Skin of body (tissue), 2 donors: ENCODE data around the gene SEC14L5. TPM values are rescaled to one million over a fixed set of nuclear protein-coding genes. Genes with fewer than 3 reads are reported as not detected.

ENCODE experiments used
- DNase-seq: peaks from one replicate; lab custom pipeline; 2025; lab: John Stamatoyannopoulos, UW
- total RNA-seq: library from RNA; depleted of rRNA; stranded (reverse); fragments of >200 nt; gene quantifications from one replicate; pipeline ENCODE4 v1.2.3, GENCODE V29; 2014

SEC14L5 gene
- total RNA-seq, 1 donor from 2014 or later = 0.49 TPM

DNA sequence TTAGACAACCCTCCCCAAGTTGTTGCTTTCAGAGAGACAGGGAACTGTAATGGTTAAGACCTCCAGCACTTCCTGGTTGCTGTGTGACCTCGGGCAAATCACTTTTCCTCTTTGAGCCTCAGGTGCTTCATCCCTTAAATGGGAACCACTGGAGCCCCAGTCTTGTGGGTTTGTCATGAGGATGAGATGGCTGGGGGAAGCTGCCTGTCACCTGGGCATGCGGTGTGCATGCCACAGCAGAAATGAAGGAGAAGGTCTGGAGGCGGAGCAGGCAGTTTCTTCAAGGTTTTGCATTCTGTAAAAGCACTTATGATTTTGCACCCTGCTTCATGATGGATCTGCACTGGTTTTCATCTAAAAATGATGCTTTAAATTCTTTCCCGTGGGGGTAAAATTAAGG is 53.5 kb downstream of the SEC14L5 start:
- no peak for DNase-seq

DNA sequence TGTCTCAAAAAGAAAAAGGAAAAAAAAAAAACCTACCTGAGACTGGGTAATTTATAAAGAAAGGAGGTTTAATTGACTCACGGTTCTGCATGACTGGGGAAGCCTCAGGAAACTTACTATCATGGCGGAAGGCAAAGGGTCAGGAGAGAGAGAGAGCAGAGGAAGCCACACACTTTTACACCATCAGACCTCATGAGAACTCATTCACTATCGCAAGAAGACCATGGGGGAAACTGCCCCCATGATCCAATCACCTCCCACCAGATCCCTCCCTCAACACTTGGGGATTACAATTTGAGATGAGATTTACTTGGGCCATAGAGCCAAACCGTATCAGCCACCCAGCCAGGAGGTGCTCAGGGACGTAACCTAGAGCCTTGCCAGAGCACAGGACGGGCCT is 54.8 kb downstream of the SEC14L5 start:
- no peak for DNase-seq

DNA sequence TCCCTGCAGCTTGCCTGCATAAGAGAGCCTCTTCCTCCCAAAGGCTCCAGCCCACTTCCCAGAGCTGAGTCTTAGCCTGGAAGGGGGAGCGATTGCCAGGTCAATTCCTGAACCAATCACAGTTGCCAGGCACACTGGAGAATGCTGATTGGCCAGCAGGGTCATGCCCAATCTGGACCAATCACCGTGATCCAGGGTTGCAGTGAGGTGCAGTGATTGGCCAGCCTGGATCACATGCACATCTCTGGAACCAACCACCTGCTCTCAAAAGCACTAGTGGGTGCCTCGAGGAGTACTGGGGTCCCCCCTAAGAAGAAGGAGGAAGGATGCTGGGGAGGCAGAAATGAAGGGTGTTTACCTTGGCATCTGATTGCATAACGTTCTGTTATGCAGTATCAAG is 57.2 kb downstream of the SEC14L5 start:
- DNase-seq = no peak

DNA sequence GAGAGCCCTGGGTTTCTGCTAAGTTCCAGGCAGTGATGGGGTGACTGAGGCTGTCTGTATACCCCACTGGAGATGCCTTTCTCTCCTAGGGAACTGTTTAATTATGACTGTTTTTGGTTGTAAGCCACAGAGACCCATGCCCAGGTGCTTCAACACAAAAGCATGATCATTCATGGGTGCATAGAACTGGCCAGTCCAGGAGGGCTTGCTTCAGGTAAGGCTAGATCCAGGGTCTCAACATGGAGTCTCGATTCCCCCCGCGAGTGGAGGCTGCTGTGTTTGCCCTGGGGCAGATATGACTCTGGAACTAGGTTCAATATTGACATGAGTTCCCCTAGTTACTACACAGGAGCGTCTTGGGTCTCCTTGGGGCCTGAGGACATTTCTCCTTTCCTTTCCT is 57.8 kb downstream of the SEC14L5 start:
- DNase-seq = no peak

DNA sequence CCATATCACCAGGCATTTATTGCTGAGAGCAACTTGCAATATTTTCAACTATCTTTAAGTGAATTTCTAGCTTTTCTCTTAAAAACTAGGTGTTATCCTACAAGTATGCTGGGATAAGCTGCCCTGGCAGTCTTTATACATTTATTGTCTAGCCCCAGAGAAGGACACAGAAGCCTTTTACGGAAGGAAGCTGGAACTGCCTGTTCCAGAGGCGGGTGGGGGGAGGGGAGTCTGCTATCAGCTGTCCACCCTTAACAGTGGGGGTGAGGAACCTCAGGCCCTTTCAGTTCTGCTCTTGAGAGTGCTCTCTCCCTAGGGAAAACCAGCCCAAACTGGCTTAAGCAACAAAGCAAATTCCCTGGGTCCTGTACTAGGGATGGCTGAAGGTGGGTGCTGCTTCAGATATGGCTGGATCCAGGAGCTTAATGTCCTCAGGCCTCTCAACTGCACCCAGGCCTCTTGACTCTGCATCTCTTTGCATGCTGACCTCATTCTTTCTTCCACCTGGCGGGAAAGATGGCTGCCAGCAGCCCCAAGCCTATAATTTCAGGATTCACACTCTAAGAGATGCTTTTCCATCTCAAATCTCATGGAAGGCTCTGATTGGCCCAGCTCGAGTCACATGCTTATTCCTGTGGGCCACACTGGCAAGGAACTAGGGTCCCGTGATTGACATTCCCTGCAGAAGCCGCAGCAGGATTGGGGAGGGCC is 59.0 kb downstream of the SEC14L5 start:
- no peak for DNase-seq

DNA sequence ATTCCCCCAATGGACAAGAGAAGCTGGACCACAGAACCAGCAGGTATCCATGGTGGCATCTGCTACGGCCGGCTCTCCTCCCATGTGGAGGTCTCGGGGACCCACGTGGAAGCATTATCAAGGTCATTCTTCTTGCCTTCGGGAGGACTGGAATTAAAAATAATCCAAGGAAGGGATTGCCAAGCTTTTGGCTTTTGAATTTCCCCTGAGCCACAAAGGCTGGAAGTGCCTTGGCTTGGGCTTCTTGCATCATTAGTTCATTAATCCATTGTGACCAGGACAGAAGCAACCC is 59.5 kb downstream of the SEC14L5 start:
- no peak for DNase-seq

DNA sequence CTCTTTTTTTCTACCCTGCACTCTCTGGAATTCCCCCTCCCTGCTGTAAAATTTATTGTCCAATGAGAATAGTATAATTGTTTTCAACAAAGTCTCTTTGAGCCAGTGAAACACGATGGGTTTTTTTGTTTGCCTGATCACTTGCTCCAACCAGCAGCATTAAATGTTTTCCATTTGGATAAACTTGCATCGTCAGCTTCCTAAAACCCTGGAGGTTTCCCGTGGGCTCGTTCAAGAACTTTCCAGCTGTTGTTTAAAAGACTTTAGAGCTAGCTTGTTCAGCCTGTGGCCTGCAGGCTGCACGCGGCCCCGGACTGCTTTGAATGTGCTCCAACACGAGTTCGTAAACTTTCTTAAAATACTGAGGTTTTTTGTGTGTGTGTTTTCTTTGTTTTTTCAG is 60.7 kb downstream of the SEC14L5 start:
- peak; percentile 64 for DNase-seq

DNA sequence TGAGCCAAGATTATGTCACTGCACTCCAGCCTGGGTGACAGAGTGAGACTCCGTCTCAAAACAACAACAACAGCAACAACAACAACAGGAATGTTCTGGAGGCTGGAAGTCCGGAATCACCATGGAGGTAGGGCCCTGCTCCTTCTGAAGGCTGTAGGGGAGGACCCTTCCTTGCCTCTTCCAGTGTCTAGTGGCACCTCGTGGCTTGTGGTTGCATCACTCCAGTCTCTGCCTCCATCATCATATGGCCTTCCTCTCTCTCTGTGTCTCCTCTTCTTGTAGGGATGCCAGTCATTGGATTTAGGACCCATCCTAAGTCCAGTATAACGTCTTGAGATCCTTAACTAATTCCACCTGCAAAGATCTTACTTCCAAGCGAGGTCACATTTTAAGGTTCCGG is 61.6 kb downstream of the SEC14L5 start:
- DNase-seq = no peak

DNA sequence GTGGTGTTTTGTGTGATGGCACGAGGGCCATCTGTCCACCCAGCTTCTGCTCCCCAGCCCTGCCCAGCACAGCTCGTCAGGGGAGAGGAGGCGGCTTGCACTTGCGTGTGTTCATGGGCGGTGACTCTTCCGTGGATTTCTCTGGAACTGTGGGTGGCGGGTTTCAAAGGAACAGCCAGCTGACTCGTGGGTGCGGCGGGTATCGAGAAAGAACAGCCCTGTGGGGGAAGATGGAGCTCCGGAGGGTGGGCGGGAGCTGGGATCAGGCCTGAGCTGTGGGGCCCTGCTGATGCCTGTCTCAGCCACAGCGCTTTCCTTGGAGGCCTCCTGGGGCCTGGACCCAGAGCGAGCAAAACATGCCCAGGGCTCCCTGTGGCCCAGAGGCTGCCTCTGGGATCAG is 62.4 kb downstream of the SEC14L5 start:
- no peak for DNase-seq

DNA sequence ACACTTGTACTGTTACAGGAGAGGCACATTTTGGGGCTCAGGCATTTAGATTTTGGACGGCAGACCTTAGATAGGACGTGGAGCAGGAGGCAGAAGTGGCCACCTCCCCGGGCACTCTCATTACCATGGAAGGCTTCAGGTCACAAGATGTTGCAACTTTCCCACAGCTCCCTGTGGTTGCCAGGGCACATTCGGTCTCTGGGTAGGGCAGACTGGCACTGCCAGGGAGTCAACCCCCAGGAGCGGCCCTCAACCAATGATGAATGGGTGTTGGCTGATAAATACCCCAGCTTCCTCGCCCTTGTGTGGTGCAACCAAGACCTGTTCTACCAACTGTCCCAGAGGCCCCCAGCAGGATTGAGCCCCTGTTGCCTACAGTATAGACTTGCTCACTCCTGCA is 64.4 kb downstream of the SEC14L5 start:
- no peak for DNase-seq

DNA sequence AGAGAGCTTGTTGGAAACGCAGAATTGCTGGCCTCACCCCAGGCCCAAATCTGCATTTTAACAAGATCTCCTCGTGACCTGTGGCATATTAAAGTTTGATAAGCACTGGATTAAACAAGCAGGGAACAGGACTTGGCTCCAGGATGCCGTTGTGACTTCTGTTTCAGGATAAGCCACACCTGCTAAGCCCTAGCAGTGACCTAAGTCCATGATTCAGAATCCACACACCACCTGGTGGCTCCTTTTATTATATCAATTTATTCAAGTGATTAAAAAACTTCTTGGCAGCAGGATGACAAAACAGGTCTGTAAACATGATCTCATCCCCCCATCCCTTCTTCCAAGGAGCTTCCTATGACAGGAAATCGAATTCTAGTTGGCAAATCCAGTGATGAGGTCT is 66.5 kb downstream of the SEC14L5 start:
- DNase-seq = no peak

DNA sequence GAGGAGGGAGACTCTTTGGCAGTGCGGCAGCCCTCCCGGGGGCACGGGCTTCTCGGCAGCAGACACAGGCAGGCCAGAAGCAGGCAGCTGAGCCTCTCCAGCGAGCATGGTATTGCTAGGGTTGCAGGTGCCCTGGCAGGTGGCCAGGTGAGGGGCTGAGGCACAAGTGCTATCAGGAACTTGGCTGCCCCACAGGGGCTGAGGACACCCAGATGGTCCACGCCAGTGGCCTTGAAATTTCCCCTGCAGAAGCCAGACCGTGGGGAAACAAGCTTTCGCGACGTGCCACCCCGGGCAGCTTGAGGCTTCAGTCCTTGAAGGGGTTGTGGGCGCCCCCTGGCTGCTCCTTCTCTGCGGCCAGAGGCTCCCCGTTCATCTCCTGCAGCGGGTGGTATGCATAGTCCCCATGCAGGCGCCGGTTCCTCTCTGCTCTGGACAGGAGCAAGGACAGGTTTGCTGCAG is 67.1 kb downstream of the SEC14L5 start:
- DNase-seq = no peak

DNA sequence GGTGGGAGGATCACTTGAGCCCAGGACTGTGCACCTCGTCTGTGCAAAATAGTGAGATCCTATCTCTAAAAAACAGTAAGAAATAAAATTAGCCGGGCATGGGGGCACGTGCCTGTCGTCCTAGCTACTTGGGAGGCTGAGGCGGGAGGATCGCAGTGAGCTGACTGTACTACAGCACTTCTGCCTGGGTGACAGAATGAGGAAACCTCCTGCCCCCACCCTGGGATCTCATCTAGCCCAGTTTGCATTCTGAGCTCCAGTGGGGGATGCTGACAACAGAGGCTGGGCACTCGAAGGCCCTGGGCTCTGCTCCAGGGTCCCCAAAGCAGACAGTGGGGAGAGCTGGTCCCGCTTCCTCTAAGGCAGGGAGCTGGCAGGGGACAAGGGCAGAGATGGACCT is 68.5 kb downstream of the SEC14L5 start:
- DNase-seq = no peak

DNA sequence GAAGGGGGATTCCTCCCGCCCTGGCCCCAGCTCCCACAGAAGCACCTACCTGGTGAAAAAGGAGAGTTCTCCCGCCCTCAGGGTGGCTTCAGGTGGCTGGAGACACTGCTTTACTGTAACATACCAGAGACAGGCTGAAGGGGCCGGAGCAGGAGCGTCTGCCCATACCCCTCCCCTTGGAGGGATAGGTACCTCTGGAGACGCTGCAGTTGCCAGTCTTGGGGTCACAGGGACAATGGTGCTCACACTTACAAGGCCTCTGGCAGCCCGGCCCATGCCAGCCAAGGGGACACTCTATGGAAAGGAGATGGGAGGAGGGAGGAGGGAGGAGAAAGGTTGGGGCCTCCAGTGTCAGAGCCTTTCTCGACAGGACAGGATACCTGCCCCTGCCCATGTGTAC is 69.0 kb downstream of the SEC14L5 start:
- DNase-seq = no peak

DNA sequence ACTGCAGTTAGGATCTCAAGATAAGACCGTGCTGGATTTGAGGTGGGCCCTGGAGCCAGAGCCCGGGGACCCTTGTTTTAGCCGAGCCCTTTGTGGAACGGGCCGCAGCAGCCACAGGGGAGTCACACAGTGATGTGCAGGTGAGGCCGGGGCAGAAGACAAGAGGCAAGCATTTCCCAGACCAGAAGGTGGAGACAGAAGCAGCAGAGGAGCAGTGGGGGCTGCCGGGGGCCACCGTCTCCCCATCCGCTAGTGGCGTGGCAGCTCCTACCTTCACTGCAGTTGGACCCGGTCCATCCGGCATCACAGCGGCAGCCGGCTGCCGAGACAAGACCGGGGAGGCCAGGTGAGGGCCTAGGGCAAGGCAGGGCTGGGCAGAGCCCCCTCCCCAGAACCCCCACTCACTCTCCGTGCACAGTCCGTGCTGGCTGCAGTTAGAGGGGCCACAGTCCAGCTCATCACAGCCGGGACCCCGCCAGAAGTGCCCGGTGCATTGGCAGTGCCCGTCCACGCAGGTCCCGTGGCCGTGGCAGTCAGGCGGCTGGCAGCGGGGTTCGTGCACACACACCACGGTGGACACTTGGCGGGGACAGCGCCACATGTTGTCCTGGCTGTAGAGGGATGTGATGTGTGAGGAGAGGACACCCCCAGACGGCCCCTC is 69.6 kb downstream of the SEC14L5 start:
- no peak for DNase-seq

DNA sequence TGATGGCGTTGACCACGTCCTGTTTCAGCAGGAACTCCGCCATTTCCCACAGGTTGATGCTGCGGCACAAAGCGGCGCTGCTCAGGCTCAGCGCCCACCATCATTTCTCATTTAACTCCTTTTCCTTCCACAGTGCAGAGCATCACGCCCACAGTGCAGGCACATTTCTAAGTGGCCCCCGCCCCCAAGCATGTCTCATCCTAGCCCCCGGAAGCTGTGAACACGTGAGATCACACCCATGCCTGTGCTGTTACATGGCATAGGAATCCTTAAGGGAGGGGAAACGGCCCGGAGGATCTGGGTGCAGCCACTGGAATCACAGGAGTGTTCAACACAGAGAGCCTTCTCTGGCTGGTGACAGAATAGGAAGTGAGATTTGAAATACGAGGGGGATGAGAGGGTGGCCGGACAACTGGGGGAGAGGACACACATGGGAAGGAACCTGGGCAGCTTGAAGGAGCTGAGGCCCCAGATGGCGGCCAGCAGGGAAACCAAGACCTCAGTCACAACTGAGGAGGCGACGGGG is 70.9 kb downstream of the SEC14L5 start:
- DNase-seq = no peak

DNA sequence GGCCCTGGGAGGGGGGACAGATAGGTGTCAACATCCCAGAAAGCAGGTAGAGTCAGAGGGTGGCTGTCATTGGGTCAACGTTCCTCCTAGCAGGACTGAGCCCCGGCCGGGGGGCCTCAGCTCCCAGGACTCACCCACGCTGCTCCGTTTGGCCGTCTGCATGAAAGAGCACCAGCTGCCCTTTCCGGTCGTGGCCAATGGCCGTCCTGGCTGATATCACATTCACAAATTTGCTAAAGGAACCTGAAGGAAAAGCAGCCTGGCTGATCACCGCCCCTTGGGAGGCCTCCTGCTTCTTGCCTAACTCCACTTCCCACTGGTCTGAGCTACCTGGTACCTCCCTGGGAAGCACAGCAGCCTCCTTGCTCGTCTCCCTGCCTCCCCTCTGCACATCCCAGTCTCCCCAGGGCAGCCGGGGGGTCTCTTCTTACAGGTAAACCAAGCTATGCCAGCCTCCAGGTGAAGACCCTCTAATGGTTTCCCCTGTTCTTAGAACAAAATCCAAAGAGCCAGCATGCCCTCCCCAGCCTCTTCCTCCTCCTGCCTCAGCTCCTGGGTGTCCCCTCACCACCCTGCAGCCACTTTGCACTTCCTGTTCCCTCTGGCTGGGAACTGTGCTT is 72.2 kb downstream of the SEC14L5 start:
- DNase-seq = no peak

DNA sequence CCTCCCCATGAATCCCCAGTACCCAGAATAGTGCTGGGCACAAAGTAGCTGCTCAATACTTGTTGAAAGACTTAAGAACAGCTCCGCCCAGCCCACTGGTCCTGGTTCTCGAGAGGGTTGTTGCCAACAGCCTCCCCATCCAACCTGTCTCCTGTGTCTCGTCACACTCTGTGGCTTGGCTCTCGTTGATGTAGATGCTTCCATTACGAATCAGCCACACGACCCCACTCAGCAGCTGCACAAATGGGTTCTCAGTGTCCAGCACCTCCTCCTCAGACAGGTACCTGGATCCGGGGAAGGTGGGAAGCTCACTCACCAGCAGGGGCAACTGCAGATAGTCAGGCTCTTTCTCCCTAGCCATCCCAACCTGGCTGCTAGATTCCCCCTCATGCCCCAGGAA is 73.5 kb downstream of the SEC14L5 start:
- DNase-seq = no peak

DNA sequence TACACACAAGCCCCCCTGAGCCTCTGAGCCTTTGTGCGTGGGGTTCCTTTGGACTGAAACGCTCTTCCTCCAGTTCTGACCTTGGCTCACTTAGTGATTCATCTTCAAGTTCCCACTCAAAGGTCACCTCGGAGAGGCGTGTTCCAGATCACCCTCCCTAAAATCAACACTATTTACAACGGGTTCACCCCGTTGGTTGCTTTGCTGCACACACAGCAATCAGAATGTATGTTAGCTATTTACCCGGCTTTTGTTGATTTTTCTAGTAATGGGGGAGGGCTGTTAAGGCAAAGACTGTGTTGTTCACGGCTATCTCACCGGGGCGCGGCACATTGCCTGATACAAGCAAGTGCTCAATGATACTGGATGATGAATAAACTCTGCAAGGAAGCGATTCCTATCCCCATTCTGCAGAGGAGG is 74.6 kb downstream of the SEC14L5 start:
- no peak for DNase-seq

DNA sequence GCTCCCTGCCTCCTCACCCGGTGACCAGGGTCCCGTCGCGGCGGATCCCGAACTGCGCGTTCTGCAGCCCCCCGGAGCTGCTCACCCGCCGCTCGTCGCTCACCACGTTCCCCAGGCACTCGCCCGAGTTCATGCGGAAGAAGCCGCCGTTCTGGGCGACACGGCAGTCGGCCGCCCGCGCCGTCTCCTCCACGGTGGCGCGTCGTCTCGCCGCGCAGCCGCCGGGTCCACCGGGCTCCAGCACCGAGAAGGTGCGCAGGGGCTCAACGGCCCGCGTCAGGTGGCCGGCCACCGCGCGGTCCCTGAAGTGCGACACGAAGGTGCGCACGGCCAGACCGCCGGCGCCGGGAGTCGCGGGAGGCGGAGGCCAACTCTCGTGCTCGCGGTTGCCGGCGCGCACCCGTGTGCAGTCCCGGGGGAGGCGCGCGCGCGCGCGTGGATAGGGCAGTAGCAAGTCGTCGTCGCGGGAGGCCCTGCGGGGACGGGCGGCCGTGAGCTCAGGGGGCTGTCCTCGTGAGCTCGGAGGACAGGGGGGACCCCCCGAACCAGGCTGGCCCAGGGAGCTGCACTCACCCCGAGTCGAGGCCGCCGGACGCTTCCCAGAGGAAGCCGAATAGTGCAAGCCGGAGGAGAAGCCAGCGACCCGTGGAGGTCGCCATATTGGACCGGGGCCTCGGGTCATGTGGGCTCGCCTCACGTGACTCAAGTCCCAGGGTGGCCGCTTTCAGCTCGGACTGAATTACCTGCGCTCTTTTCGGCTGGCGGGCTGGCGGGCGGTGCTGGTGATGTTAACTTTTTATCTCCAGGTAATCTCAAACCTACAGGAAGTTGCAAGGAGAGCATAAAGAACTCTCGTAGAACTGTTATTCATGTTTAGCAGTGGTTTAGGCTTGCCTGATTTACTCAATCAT is 75.4 kb downstream of the SEC14L5 start, which contains the start of gene NAGPA:
Gene NAGPA, minus strand, starts transcription at position 680 of the 911 bp plus-strand sequence. Its CDS starts 21 bp downstream, at position 659.
- peak; percentile 35 for DNase-seq

DNA sequence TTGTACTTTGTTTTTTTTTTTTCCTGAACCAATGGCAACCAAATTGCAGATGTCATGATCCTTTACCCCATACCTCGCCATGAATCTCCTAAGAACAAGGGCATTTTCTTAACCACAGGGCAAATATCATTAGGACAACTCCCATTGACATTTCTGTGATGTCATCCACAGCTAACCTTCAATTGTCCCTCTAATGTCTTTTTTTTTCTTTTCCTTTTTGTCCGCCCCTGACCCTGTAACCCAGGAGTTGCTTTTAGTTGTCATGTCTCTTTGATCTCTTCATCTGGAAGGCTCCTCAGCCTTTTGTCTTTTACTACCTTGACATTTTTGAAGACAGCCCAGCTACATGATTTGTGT is 76.0 kb downstream of the SEC14L5 start:
- DNase-seq = no peak

DNA sequence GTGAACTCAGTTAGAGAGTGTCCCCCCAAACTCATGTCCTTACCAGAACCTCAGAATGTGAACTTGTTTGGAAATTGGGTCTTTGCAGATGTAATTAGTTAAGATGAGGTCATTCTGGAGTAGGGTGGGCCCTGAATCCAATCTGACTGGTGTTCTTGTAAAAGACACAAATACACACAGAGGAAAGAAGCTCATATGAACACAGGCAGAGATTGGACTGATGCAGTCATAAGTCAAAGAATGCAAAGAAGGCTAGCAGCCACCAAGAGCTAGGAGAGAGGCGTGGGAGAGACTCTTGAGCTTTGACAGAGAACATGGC is 77.7 kb downstream of the SEC14L5 start:
- no peak for DNase-seq
